ENCODE data around the gene PCDH18. TPM values are rescaled to one million over a fixed set of nuclear protein-coding genes. Genes with fewer than 3 reads are reported as not detected.

Gene PCDH18
- total and polyA plus RNA-seq, 2 of the 13 experiments (the other 11 are each of a cell fraction or from before 2014, with no cell fraction given): not detected

DNA sequence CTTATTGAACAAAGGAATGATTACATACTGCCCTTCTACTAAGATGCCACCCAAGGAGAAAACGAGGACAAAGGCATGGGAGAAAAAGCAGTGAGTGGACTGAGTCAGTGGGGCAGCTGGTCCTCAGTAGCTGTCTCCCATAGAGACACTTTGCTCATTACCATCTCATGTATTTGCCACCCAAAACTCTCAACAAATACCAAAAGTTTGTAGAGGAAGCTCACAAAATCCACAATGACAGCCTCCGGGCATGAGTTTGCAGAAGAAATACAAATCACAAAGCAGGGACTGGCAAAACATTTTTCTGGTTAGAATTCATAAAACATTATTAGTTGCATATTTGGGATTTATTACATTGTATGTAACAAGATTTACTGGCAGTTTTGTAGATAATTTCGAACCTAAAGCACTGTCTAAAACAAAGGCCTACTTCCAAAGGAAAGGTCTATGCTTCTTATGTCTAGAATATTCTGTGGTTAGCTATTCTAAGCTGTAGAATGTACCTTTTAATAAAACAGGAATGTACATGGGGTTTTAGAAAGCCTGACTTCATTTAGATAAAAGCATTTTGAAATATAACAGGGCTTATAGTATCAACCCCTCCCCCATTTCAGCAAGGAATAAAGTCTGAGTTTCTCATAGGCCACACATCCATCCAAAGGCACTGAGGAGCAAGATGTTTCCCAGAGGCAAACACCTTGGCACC, 17.7 kb downstream of the PCDH18 start:
- DNase-seq (ENCODE audit: low spot score) (no peak), FAIRE-seq (no peak), ATAC-seq (no peak)
- no peak overlapping the region for H2AFZ ChIP-seq (ENCODE audit: low read length)
- in situ Hi-C loops (cut with HindIII; ENCODE audit: extremely low pct_ligation_motif_present, low pct_unique_long_range_greater_than_20kb): no loop called here
- no peaks in the 10 kb centered on the region for H3K79me2 ChIP-seq (ENCODE audit: insufficient read depth, low read length)
- TF ChIP-seq ATF1 (CRISPR knock-in tag; IDR thresholded peaks at IDR 0.05): no peak
- POLR2A ChIA-PET: no interaction called here
- no peaks in the 10 kb centered on the region for H3K9me3 ChIP-seq (ENCODE audit: low read length)
- no peaks in the 10 kb centered on the region for H3K36me3 ChIP-seq (replicated peaks in 1 of 2; ENCODE audit: control insufficient read depth in 1 of 2, insufficient read depth in 2 of 2, low read length in 2 of 2)
- H4K20me1 ChIP-seq (ENCODE audit: insufficient read depth, low read length): no peaks in the 10 kb centered on the region
- no peaks in the 10 kb centered on the region for H3K27me3 ChIP-seq (ENCODE audit: control insufficient read depth in 1 of 2, insufficient read depth in 2 of 2, low read length in 2 of 2)
- intact Hi-C loops (cut with micrococcal nuclease; ENCODE audit: unreplicated experiment): no loop called here
- WGBS (ENCODE audit: low lambda C conversion rate): 2% methylated on average over 3 of the region's 3 CpGs
- CTCF ChIA-PET (ENCODE audit: low intra/inter-chr PET ratio, low total read pairs): no interaction called here
- H3K4me2 ChIP-seq (ENCODE audit: low read depth, low read length): no peak overlapping the region
- no peak overlapping the region for H3K4me3 ChIP-seq (replicated peaks in 1 of 3; ENCODE audit: insufficient read depth in 1 of 3, low read depth in 2 of 3, low read length in 3 of 3)
- no peak overlapping the region for H3K9ac ChIP-seq (ENCODE audit: insufficient read depth, low read depth, low read length)
- H3K4me1 ChIP-seq (ENCODE audit: insufficient read depth, low read length): no peaks in the 10 kb centered on the region
- no TSS peak for BruUV-seq (replicated peaks)
- H3K27ac ChIP-seq (ENCODE audit: extremely low read length, insufficient read depth, low read length): no peak overlapping the region

- Histone ChIP-seq H3K79me2 (ENCODE audit: insufficient read depth, low read length) (no peaks in the 10 kb centered on the region), H3K4me1 (ENCODE audit: insufficient read depth, low read length) (no peaks in the 10 kb centered on the region), H3K4me2 (ENCODE audit: low read depth, low read length) (no peak overlapping the region), H3K9me3 (ENCODE audit: low read length) (no peaks in the 10 kb centered on the region), H3K36me3 (replicated peaks in 1 of 2; ENCODE audit: control insufficient read depth in 1 of 2, insufficient read depth in 2 of 2, low read length in 2 of 2) (no peaks in the 10 kb centered on the region), H4K20me1 (ENCODE audit: insufficient read depth, low read length) (no peaks in the 10 kb centered on the region), H3K4me3 (replicated peaks in 1 of 3; ENCODE audit: insufficient read depth in 1 of 3, low read depth in 2 of 3, low read length in 3 of 3) (no peak overlapping the region), H3K27me3 (ENCODE audit: control insufficient read depth in 1 of 2, insufficient read depth in 2 of 2, low read length in 2 of 2) (no peaks in the 10 kb centered on the region), H3K27ac (ENCODE audit: extremely low read length, insufficient read depth, low read length) (no peak overlapping the region), H2AFZ (ENCODE audit: low read length) (no peak overlapping the region), H3K9ac (ENCODE audit: insufficient read depth, low read depth, low read length) (no peak overlapping the region)
- POLR2A ChIA-PET: no interaction called here
- no peak for DNase-seq (ENCODE audit: low spot score)
- intact Hi-C loops (cut with micrococcal nuclease; ENCODE audit: unreplicated experiment): no loop called here
- BruUV-seq (replicated peaks): no TSS peak
- FAIRE-seq: no peak
- TF ChIP-seq ZNF124 (CRISPR knock-in tag; IDR thresholded peaks at IDR 0.05) (no peak), ZNF317 (CRISPR knock-in tag; IDR thresholded peaks at IDR 0.05) (no peak), CREB1 (IDR thresholded peaks at IDR 0.05) (0 out of 2 replicates have a peak, but pooled peaks have one; percentile 22), CREB1 (CRISPR knock-in tag; IDR thresholded peaks at IDR 0.05) (no peak), CREM (IDR thresholded peaks at IDR 0.05) (no peak), CREM (CRISPR knock-in tag; IDR thresholded peaks at IDR 0.05) (no peak), ATF7-NPFF (CRISPR knock-in tag; IDR thresholded peaks at IDR 0.05; ENCODE audit: low read depth) (no peak)
- CTCF ChIA-PET (ENCODE audit: low intra/inter-chr PET ratio, low total read pairs): no interaction called here
- no peak for ATAC-seq
- WGBS (ENCODE audit: low lambda C conversion rate): 2% methylated on average over 2 of the region's 2 CpGs
- in situ Hi-C loops (cut with HindIII; ENCODE audit: extremely low pct_ligation_motif_present, low pct_unique_long_range_greater_than_20kb): no loop called here
Observed at GRCh38 chr4:137510557-137511265, 21.6 kb downstream of the PCDH18 start.
